ACHN (cell line): Measurements from ENCODE around the gene GTF3C1.
"Not testable (repeated sequence)": the region's sequence is repeated elsewhere in the genome, so short reads cannot be mapped to it uniquely, and the experiment has no call there.

Experiments used
- DNase-seq: peaks from one replicate; pipeline ENCODE4 v3.0.0-alpha.2; 2015
- in situ Hi-C: cut with HindIII; loops from 2 replicates; pipeline ENCODE4 v1.10.0; 2017; ENCODE audit warnings: low sequenced_read_pairs, low pct_ligation_motif_present, low pct_unique_long_range_greater_than_20kb

Gene GTF3C1

DNA sequence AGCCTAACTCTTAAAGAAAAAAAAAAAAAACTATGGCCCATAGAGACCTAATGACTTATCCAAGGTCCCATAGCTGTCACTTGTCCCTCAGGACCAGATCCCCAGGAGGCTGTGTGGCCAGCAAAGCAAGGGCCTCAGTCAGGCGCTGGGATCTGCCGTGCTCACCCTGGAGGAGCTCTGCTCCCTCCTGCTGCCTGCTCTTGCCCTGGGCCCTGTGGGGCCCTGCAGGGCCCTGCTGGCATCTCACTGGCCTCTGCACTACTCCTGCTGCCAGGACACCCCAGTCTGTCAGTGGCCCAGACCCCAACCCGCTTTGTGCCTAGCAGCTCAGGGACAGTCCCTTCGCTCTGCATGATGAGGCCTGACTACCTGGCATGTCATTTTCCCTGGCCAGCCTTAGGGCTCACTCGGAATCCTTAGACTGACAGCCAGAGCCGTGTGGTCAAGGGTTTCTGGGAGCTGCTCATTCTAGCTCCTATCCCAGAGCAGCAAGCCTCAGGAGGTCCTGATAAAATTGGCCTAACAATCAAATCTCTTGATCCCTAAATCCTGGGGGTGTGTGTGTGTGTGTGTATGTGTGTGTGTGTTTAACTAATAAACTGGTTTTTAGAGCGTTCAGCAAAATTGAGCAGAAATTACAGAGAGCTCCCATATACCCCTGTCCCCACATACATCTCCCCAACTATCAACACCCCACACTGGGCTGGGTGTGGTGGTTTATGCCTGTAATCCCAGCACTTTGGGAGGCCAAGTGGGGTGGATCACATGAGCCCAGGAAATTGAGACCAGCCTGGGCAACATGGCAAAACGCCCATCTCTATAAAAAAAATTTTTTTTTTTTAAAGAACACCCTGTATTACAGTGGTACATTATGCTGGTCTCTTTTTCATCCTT lies 22.0 kb upstream of the GTF3C1 start:
- in situ Hi-C loops: no loop called here
- DNase-seq: no peak

DNA sequence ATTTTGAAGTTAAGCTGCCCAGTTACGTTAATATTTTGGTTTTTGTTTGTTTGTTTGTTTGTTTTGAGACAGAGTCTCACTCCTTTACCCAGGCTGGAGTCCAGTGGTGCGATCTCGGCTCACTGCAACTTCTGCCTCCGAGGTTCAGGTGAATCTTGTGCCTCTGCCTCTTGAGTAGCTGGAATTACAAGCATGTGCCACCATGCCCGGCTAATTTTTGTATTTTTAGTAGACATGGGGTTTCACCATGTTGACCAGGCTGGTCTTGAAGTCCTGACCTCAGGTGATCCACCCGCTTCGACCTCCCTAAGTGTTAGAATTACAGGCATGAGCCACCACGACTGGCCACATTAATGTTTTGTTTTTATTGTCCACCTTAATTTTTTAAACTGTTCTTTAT lies 21.3 kb upstream of the GTF3C1 start:
- DNase-seq, in situ Hi-C loops: not testable (repeated sequence)

DNA sequence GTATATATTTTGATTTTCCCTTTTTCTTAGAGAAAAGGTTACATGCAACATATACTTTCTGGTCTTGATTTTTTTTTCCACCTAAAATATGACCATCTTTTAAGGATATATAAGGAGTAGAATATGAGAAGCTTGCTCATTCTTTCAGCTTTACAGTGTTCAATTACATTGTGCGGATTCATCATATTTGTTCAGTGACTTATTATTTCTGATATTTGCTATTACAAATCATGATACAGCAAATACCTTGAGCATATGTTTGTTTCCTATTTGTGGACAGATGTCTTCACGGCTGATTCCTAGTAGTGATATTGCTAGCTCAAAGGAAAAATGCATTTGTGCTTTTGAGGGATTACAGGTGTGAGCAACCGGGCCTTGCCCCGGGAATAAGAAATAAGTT lies 18.4 kb upstream of the GTF3C1 start:
- DNase-seq: no peak
- in situ Hi-C loops: no loop called here

DNA sequence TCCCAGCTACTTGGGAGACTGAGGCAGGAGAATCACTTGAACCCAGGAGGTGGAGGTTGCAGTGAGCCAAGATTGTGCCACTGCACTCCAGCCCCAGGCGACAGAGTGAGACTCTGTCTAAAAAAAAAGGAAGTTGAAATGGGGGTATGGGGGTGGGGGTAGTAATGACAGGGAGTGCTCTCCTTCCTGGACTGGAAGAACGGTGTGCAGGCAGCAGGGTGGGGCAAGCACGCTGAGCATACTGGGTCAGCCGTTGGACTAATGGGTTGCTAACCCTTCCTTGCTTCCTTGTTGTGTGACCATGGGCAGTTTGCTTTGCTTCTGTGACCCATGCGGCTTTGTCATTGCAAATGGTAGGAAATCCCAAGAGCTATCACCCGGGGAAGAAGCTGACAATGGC lies 16.7 kb upstream of the GTF3C1 start:
- in situ Hi-C loops: no loop called here
- DNase-seq: no peak

DNA sequence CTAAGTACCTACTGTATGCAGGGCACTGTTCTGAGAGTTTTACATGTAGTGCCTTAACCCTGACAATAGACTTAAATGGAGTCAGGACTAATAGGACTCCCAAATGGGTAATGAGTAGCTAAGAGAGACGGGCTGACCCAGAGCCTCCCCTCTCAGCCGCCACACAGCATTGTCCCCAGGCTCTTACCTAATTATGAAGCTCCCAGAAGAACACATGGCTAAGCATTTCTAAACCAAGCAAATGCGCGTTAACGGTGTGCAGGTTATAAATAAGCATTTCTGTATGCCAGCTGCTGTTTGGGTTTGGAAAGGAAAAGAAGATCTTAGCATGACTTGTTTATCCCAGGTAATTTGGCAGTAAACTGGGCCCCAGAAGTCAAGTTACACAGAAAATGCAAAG lies 14.5 kb upstream of the GTF3C1 start:
- in situ Hi-C loops: no loop called here
- no peak for DNase-seq

DNA sequence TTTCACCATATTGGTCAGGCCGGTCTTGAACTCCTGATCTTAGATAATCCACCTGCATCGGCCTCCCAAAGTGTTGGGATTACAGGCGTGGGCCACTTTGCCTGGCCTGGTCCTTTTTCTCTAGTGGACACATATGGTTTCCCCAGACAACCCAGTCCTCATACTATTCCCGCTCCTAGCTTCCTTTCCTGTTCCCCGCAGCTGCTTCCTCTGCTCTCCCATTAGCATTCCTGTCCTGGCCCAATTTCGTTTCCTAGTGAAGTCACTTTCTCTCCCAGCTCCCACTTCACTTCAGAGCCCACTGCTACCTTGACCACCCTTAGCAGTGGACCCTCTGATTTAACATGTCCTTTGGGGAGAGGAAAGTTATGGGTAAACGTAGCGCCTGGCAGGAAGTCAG lies 11.5 kb upstream of the GTF3C1 start:
- in situ Hi-C loops: no loop called here
- DNase-seq: no peak

DNA sequence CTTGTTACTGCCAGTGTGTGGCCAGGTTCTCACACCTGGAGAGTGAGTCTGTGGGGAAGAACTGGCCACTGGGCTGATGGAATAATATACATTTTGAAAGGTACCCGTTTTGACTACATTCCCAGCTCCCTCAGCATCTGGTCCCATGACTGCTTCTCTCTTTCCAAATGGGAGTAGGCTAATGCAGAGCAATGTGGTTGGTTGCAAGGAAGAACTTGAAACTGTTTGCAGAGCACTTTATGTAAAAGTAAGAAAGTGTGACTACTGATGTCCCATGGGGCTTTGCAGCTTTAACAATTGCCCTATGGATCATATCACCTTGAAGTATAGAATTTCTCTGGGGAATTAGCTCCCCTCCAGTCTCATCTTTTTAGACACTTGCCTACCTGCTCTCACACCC lies 9.2 kb upstream of the GTF3C1 start:
- DNase-seq: no peak
- in situ Hi-C loops: no loop called here

DNA sequence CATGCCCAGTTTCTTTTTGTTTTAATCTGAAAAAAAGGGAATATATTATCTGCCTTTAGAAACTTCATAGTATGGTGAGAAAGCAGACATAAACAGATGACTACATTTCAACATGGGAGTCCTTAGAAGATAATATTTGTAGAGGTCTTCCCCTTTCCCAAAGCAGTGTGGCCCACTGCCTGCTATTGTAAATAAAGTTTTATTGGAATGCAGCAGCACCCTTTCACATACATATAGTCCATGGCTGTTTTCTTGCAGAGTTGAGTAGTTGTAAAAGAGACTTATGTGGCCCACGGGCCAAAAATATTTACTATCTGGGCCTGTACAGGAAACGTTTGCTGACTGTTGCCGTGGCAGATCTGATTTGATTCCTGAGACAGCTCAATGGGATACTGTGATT lies 8.7 kb upstream of the GTF3C1 start:
- no peak for DNase-seq
- in situ Hi-C loops: no loop called here

DNA sequence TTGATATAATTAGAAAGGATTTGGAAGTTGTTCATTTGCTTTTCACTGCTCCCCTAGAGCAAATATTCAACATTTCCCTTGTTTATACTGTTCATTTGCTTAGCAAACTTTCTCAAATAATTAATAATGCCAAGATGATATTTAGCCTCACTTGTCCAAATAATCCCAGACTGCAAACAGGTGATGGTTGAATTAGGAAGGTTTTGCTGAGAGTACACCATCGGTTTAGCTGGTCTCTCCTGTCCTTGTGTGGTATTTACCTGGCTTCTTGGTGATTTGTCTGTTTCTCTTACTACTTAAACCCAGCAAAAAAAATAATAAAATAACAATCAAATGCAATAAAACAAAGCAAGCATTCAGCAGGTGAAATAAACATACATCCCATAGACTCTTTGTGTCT lies 6.8 kb upstream of the GTF3C1 start:
- in situ Hi-C loops: no loop called here
- DNase-seq: no peak

DNA sequence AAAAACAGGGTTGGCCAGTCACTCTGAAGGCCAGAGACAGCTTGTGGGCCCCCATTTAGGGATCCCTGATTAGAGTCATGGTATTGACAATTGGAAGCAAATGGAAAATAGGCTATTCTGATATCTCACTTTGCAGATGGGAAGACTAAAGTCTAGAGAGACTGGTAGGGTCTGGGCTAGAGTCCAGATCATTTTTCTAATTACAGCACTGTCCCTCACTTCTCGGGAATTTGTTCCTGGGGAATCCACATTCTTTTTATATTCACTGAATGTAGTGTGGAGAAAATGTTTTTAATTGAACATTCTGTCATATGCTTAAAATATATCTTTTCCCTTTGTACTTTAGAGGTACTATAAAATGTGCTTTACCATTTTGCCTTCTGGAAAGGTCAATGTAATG lies 1.3 kb upstream of the GTF3C1 start:
- in situ Hi-C loops: no loop called here
- no peak for DNase-seq

DNA sequence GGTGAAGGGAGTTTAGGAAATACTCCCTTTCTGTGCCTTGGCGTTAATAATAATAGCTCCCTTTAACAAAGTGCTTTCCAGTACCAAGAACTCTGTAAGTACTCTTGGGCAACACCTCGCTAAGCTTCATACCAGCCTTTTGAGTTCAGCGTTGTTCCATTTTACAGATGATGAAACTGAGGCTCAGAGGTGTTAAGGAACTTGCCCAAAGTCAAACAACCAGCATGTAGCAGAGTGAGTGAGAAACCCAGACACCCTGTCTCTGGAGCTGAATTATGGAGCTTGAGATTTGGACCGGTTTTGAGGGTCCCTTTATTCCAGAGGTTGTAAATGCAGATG lies 838 bp upstream of the GTF3C1 start:
- DNase-seq: no peak
- in situ Hi-C loops: no loop called here

DNA sequence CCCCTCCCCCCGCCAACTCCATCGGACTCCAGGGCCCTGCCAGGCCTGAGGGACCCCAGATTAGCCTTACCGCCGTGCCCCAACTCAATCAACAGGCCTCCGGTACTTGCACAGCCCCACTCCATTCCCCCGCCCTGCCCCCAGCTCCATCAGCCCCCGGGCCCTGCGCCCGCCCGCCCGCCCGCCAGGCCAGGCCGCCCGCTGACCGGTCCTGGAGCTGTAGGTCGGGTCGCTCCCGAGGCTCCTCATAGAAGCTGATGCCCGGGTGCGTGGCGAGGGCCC lies 308 bp downstream of the GTF3C1 start:
- no peak for DNase-seq
- in situ Hi-C loops: no loop called here

DNA sequence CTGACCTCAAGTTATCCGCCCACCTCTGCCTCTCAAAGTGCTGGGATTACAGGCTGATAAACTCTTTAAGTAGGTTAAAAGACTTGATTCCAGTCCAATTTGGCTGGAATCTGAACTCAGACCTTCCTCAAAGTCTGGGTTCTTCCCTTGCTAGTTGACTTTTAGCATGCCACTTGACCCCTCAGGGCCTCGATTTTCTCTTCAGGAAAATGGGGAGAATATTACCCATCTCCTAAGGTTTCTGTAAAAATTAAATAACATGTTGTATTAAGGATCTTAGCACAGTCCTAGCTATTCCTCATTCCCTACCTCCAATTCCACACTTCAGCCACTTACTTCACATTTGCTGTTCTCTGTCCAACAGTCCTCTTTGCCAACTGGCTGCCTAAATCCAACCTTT lies 1.9 kb downstream of the GTF3C1 start:
- in situ Hi-C loops: no loop called here
- DNase-seq: no peak

DNA sequence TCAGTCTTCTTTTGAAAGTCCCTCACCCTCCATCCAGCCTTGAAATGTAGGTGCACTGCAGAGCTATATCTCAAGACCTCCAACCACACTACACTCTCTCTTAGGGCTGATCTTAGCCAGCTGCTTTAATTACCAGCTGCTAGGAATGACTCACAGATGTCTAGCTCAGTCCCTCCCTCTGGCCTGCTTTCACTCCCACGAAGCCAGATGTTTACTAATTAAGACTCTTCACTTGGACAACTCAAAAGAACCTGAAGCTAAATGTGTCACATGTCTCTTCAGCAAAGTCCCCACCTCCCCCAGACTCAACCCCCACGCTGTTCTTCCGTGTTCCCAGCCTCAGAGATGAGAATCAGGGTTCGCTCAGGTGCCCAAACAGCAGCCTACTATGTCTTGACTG lies 2.6 kb downstream of the GTF3C1 start:
- no peak for DNase-seq
- in situ Hi-C loops: no loop called here

DNA sequence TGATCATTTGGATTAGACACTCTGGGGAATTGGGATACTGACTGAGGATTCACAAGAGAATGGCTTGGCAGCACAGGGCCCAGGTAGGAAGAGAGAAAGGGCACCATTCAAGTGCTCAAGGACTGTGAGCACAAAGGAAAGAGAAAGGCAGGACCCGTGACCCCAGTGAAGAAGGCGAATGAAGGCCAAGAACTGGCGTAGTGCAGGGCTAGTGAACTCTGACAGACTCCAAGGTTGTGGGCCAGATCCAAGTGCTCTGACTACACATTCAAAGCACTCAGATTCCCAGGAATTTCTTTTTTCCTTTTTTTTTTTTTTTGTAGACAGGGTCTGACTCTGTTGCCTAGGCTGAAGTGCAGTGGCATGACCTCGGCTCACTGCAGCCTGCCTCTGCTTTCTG lies 5.0 kb downstream of the GTF3C1 start:
- no peak for DNase-seq
- in situ Hi-C loops: no loop called here

DNA sequence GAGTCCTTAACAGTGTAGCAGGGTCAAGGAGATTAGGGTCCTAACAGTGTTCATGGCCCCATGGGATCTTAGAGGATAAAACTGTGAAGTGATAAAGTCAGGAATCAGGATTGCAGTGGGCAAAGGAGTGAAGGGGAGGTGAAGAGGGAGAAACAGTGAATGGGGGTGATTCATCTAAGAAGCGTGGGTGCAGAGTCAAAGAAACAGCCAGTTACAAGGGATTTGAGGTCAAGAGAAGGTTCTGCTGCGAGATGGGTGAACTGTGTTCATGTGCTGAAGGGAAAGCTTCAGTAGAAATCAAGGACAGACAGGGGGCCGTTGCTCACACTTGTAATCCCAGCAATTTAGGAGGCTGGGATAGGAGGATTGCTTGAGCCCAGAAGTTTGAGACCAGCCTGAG lies 5.9 kb downstream of the GTF3C1 start:
- no peak for DNase-seq
- in situ Hi-C loops: no loop called here

DNA sequence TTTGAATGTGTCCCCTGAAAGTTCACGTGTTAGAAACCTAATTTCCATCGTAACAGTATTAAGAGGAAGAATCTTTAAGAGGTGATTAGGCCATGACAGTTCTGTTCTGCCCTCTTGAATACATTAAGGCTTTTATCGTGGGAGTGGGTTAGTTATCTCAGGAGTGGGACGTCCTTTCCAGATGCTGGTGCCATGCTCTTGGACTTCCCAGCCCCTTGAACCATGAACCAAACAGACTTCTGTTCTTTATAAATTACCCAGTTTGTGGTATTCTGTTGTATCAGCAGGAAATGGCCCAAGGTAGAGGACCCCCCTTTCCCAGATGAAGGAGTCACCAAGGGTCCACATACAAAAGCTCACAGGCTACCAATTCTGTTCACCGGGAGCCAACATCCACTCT lies 10.1 kb downstream of the GTF3C1 start:
- no peak for DNase-seq
- in situ Hi-C loops: no loop called here

DNA sequence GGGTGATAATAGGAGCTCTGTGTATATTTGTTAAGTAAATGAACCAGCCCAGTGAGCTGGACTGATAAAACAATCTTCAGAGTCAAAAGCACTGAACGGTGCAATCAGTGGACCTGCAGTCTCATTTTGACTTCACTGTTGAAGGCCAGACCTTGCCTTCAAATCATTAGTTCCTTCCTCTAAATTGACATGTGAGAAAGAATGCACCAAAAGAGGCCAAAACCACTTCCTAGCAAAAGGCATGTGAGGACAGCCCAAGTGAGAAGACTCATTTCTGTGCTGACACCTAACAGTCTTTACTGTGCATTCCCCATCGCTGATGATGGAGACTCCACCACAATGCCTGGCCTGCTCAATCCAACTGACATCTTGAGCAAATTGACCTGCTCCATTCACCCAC lies 10.6 kb downstream of the GTF3C1 start:
- in situ Hi-C loops: no loop called here

DNA sequence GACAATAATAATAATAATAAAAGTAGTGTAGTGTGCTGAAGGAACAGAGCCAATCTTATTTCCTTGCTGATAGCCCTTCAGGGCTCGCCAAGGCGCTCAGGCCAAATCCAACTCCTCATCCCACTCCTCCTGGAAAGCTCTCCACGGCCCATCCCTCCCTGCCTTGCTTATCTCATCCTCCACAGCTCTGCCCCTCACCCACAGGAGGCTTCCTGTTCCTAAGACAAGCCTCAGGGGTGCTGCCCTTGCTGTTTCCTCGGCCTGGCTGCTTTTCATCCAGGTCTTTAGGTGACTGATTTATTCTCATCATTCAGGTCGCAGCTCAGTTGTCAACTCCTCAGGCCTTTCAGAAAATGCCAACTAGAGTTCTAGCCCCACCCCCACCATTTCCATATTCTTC lies 11.2 kb downstream of the GTF3C1 start:
- in situ Hi-C loops: no loop called here
- DNase-seq: no peak

More for the DNA sequence above, 10.6 kb downstream of the GTF3C1 start:
- no peak for DNase-seq

DNA sequence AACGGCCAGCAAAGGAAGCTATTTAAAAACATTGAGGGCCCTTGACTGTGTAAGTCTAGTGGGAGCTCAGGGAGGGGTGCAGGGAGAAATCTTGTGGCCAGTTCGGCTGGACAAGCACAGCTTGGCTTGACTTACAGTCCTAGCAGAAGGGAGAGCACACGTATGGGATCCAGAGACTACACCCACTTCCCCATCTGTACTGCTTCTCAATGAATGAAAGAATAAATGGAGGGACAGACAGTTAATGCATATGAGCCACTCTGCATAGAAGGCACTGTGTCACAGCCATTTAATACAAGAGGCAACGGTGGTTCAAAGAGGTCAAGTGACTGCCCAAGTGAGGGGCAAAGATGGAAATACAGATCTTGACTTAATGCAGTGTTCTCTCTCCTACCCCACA lies 15.5 kb downstream of the GTF3C1 start:
- DNase-seq: no peak
- in situ Hi-C loops: no loop called here
